HFFc6 (cell line): ENCODE data around the gene ARF1. TPM values are rescaled to one million over a fixed set of nuclear protein-coding genes. Genes with fewer than 3 reads are reported as not detected.

Experiments
- DNase-seq: peaks from one replicate; pipeline ENCODE4 v3.0.0-alpha.2; 2018
- H3K27ac Mint-ChIP-seq: 2 replicates; pipeline ENCODE4 v1.8.0; 2020; ENCODE audit warnings: mild to moderate bottlenecking, mixed read lengths
- H3K27me3 Mint-ChIP-seq: 2 replicates; pipeline ENCODE4 v1.8.0; 2021; ENCODE audit warnings: mild to moderate bottlenecking, moderate library complexity, mixed read lengths; ENCODE audit not compliant: insufficient read depth
- H3K36me3 Mint-ChIP-seq: 2 replicates; pipeline ENCODE4 v1.8.0; 2021; ENCODE audit warnings: low read depth, mixed read lengths
- H3K4me1 Mint-ChIP-seq: 2 replicates; pipeline ENCODE4 v1.8.0; 2020; ENCODE audit warnings: low read depth, mixed read lengths
- H3K4me3 Mint-ChIP-seq: 2 replicates; pipeline ENCODE4 v1.8.0; 2020; ENCODE audit warnings: mild to moderate bottlenecking, moderate library complexity, mixed read lengths
- H3K9me3 Mint-ChIP-seq: 2 replicates; pipeline ENCODE4 v1.8.0; 2020; ENCODE audit warnings: mild to moderate bottlenecking, mixed read lengths
- CTCF ChIP-seq: fragments of 200-600 bp; sonication (generic); IDR thresholded peaks from 2 replicates; pipeline ENCODE4 v1.5.0; 2021; ENCODE audit warnings: antibody characterized with exemption, mild to moderate bottlenecking
- total RNA-seq, 6 experiments: library from RNA; stranded (reverse); fragmentation: NEBNext Ultra II Directional; extraction: Animal tissue kit (Norgen Biotek cat#: 25700); gene quantifications; 2 replicates in 1 of 6; 3 replicates in 5 of 6; pipeline ENCODE4 v1.2.3, GENCODE V29; 2021

ARF1 gene
- total RNA-seq, 6 experiments from 2014 or later: 578 to 615 (median 590) TPM

- peaks cover 13% of the 10 kb centered on the region for H3K27me3 Mint-ChIP-seq
Measured at GRCh38 chr1:228097333-228098081, 15.0 kb downstream of the ARF1 start.

DNA sequence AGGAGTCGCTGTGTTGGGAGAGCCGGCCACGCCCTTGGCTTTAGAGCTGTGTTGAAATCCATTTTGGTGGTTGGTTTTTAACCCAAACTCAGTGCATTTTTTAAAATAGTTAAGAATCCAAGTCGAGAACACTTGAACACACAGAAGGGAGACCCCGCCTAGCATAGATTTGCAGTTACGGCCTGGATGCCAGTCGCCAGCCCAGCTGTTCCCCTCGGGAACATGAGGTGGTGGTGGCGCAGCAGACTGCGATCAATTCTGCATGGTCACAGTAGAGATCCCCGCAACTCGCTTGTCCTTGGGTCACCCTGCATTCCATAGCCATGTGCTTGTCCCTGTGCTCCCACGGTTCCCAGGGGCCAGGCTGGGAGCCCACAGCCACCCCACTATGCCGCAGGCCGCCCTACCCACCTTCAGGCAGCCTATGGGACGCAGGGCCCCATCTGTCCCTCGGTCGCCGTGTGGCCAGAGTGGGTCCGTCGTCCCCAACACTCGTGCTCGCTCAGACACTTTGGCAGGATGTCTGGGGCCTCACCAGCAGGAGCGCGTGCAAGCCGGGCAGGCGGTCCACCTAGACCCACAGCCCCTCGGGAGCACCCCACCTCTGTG lies 15.9 kb downstream of the ARF1 start:
- Mint-ChIP-seq H3K27me3 (peaks cover 13% of the 10 kb centered on the region), H3K4me1 (peaks cover 32% of the 10 kb centered on the region), H3K9me3 (peaks cover 18% of the 10 kb centered on the region), H3K4me3 (no peak overlapping the region), H3K27ac (no peak overlapping the region), H3K36me3 (peaks cover 39% of the 10 kb centered on the region)
- no peak for TF ChIP-seq CTCF
- DNase-seq: no peak

More at GRCh38 chr1:228097333-228098081, 15.0 kb downstream of the ARF1 start:
- H3K27ac Mint-ChIP-seq: no peak overlapping the region
- H3K9me3 Mint-ChIP-seq: peaks cover 18% of the 10 kb centered on the region
- no peak for TF ChIP-seq CTCF
- H3K36me3 Mint-ChIP-seq: peaks cover 43% of the 10 kb centered on the region
- peaks cover 32% of the 10 kb centered on the region for H3K4me1 Mint-ChIP-seq
- no peak for DNase-seq
- no peak overlapping the region for H3K4me3 Mint-ChIP-seq

DNA sequence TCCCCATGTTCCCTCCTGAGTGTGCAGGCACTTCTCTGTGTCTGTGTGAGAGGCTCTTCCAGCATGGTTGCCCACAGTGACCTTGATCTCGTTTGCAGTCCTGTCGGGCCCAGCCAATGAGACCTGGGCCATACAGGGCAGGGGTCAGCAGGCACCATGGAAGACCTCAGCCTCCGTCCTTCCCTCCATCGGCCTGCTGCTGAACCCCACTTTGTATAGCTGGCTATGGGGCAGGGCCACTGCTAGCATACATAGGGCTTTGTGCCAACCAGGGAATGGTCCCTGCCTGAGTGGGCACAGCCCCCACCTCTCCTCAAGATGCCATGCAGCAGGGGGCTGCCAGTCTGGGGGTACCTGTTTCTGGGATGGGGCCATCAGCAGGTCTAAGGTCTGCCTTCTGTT lies 16.8 kb downstream of the ARF1 start:
- Mint-ChIP-seq H3K4me1 (peaks cover 37% of the 10 kb centered on the region), H3K36me3 (peaks cover 35% of the 10 kb centered on the region), H3K9me3 (peaks cover 13% of the 10 kb centered on the region), H3K27me3 (peaks cover 13% of the 10 kb centered on the region), H3K4me3 (no peak overlapping the region), H3K27ac (peak overlapping the region; percentile 42)
- DNase-seq: no peak
- no peak for TF ChIP-seq CTCF

DNA sequence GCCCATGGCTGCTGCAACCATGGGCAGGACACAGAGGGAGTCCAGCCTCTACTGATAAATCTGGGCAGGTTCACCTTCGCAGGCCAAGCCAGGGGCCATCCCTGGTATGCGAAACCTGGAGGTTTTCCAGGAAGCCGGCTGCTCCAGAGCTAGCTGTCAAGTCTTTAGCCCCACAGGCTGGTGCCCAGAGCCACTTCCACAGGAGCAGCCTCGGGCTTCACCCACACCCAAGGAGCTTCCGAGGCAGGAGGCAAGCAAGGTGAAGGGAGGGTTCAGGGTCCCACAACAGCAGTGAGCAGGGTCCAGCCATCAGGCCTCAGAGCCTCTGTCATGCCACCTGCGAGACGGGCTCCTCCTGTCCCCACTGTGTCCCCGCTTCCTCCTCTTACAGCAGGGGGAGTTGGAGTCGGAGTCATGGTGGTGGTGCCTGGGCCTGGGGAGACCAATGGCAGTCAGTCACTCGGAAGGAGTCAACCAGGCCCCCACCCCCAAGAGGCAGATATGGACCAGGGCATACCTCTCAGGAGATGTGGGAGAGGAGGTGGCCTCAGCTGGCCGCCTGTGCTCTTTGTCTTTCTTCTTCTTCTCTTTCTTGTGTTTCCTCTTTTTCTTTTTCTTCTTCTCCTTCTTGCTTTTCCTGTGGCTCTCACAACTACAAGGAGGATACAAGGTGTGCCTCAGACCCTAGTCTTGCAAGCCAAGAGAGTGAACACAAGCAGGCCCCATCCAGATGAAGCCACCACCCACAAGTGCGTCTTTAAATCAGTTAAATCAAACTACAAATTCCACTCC lies 18.5 kb downstream of the ARF1 start:
- Mint-ChIP-seq H3K27me3 (peaks cover 13% of the 10 kb centered on the region), H3K4me3 (peak overlapping the region; percentile 81), H3K4me1 (peaks cover 24% of the 10 kb centered on the region), H3K27ac (peak overlapping the region; percentile 64), H3K9me3 (no peaks in the 10 kb centered on the region), H3K36me3 (peaks cover 18% of the 10 kb centered on the region)
- no peak for DNase-seq
- no peak for TF ChIP-seq CTCF

DNA sequence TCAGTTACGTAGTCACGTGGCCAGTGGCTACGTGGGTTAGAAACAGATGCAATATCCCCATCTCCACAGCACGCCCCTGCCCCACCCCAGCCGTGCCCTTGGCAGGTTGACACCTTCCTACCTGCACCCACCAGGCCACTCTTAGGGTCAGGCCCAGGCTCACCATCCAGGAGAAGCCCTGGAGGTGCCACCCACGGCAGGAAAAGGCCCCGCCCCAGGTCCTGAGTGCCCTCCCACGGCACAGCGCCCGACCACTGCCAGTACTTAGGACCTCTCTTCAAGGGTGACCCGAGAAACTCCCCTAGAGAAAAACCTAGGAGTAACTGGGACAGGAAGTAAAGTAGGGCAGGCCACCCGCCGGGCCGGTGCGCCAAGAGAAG lies 19.1 kb downstream of the ARF1 start:
- H3K36me3 Mint-ChIP-seq: peaks cover 17% of the 10 kb centered on the region
- H3K27me3 Mint-ChIP-seq: peaks cover 13% of the 10 kb centered on the region
- H3K4me3 Mint-ChIP-seq: peak overlapping the region; percentile 81
- TF ChIP-seq CTCF: no peak
- no peaks in the 10 kb centered on the region for H3K9me3 Mint-ChIP-seq
- H3K4me1 Mint-ChIP-seq: peaks cover 23% of the 10 kb centered on the region
- no peak for DNase-seq
- H3K27ac Mint-ChIP-seq: peak overlapping the region; percentile 64
